HS-5 (cell line): Measurements from ENCODE around the gene CTAGE1.
"Not testable (repeated sequence)": the region's sequence is repeated elsewhere in the genome, so short reads cannot be mapped to it uniquely, and the experiment has no call there.

Experiments
- DNase-seq: peaks from one replicate; pipeline ENCODE4 v3.0.0-alpha.2; 2012; ENCODE audit warnings: low read depth

The CTAGE1 gene

DNA sequence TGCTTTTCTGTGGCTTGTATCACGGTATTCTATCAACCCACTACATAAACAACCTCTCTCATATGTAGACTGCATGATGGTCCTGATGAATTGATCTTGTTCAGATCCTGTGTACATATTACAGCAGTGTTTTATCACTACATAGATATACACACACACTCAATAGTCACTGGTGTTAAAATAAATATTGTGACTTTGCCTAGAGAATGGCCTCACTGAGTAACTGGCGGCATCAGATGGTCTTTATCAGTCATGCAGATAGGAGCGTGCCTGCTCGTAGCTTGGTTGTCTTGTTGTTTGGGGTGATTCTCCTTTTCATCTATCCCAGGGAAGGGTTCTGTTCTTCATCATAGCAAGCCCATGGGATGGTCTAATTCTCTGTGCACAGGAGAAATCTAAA lies 18.4 kb upstream of the CTAGE1 start:
- DNase-seq: no peak

- peak; percentile 67 for DNase-seq
Observed at GRCh38 chr18:22434973-22435608, 17.4 kb upstream of the CTAGE1 start.

- DNase-seq: no peak
Observed at GRCh38 chr18:22433956-22434355, 16.2 kb upstream of the CTAGE1 start.

- peak; percentile 90 for DNase-seq
Observed at GRCh38 chr18:22432657-22433137, 15.0 kb upstream of the CTAGE1 start.

DNA sequence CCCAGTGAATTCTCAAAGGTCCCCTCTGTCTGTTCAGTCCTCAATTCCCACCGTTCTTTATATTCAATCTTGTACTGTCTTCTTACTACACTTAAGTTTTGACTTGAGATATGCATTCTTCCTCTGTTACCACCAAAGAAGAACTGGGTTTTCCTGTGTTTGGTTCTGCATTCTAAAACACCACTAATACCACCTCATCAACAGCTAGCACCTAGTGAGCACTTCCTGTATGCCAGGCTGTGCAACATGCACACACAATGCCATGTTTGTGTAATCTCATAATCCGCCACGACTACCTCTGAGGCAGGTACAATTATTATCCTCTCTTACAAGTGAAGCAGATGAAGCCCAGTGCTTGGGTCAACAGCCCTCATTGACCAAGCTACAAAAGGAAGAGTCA lies 11.8 kb upstream of the CTAGE1 start:
- no peak for DNase-seq

DNA sequence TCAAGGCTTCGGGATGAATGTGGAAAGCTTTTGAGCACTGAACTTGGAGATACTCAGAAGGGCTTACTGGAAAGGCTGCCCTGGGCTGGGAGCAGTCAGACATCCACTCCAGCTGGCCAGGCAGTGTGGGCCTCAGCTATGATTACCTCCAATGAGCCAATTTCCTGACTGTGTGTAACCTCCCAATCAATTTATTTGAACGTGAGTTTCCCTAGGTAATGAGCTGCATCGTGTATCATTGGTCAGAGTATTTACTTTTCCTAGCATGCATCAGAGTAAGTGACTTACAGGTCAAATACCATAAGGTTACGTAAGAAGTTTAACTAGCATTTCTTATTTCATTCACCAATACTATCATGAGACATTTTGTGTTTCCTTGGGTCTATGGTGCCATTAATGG lies 11.0 kb upstream of the CTAGE1 start:
- DNase-seq: peak; percentile 60

DNA sequence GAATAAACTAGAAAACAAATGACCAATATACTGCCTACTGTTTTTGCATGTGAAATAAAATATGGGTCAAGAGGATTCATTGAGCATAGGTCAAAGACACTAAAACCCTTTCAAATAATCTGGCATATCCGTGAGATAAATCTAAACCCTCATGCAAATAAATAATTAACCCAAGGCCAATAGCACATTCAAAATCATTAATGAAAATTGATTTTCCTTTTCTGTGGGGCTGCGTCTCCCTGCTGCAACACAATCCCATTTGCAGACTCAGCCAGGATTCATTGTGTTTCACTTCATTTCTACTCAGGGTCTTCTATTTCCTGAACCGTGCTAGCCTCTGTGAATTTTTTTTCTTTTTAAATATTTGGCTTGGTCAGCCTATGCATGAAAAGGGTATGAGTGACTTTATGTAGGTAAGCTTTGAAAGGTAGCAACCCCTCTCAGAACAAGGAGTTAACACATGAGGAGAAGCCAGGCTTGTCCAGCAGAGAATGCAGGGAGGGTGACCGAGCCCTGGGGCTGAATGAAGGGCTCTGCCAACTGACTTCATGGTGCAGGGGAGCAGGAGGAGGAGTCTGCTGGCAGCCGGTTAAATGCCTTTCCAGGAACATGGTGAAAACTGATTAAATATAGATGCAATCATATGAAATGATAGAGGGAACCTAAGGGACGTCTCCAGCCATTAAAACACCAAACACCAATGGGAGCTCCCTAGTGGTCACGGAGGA lies 10.3 kb upstream of the CTAGE1 start:
- no peak for DNase-seq

GRCh38 chr18:22424565-22424963 lies 6.8 kb upstream of the CTAGE1 start:
- no peak for DNase-seq

DNA sequence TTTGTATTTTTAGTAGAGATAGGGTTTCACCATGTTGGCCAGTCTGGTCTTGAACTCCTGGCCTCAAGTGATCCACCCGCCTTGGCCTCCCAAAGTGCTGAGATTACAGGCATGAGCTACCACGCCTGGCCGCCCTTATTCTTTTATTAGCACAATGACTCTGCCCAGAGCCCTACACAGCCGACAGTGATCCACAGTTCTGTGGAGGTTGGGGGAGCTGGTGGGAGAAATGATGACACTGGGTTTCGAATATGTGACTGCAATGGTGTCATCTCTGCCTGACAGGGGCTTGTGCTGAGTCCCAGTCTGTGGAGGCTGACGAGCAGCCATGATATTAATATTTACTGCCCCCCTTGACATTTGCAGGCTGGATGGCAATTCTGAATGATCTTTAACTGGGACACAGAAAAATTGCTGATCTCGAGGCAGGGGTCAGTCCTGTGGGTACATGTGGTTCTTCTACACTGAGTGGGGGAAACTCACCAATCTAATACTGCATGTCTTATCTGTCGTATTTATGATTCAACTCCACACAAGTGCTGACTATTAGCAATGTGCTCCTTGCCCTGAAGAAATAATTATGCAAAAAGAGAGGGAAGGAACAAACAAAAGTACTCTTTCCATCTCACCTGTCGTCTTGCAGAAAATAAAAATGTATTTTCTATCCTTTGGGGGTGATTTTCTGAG lies 6.3 kb upstream of the CTAGE1 start:
- no peak for DNase-seq

- no peak for DNase-seq
Observed at GRCh38 chr18:22422909-22423548, 5.3 kb upstream of the CTAGE1 start.

GRCh38 chr18:22420652-22421051 lies 2.9 kb upstream of the CTAGE1 start:
- no peak for DNase-seq

GRCh38 chr18:22412176-22412911 lies 5.4 kb downstream of the CTAGE1 start:
- no peak for DNase-seq

- DNase-seq: no peak
Observed at GRCh38 chr18:22411446-22411845, 6.3 kb downstream of the CTAGE1 start.

DNA sequence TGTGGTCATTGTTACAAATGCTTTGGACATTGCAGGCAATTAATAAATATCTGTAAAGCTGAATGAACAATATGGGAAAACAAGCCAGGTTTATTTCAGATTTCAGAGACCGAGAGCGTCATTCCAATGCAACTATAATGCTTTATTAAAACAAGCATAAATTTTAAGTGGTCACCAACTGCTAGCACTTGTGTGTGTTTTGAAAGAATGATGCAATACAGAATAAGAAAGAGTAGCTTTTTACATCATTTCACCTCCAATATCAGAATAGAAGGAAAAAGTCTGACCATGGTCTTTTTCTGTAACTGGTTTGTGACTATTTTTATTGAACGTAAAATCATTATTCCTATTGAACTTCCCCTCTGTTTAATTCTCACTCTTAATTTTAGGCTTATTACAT lies 7.6 kb downstream of the CTAGE1 start:
- no peak for DNase-seq

- no peak for DNase-seq
Observed at GRCh38 chr18:22409445-22409844, 8.3 kb downstream of the CTAGE1 start.

DNA sequence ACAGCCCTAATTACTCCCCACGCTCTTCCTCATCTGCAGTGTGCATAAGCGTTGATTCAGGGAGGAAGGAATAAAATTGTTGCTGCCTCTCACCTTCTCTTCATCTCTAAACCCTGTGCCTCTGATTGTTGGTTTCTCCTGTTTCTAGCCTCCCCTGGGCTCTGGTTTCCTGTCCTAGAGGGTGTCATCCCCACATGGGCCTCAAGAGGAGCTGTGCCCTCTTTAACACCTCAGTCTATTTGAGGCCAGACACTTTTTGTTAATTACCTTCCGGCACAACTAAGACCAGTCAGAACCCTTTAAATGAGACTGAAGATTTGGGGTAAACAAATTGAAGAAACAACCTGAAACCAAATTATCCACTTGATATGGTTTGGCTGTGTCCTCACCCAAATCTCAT lies 9.7 kb downstream of the CTAGE1 start:
- DNase-seq: no peak

GRCh38 chr18:22405142-22405541 lies 12.6 kb downstream of the CTAGE1 start:
- DNase-seq: no peak

DNA sequence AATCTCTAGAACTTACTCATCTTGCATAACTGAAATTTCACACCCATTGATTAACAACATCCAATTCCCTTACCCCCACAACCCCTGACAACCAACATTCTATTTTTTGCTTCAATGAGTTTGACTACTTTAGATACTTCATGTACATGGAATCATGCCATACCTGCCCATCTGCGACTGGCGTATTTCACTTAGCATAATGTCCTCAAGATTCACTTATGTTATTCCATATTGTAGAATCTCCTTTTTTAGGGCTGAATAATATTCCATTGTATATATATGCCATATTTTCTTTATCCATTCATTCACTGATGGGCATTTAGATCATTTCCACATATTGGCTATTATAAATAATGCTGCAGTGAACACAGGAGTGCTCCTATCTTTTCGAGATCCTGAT lies 13.8 kb downstream of the CTAGE1 start:
- DNase-seq: no peak

DNA sequence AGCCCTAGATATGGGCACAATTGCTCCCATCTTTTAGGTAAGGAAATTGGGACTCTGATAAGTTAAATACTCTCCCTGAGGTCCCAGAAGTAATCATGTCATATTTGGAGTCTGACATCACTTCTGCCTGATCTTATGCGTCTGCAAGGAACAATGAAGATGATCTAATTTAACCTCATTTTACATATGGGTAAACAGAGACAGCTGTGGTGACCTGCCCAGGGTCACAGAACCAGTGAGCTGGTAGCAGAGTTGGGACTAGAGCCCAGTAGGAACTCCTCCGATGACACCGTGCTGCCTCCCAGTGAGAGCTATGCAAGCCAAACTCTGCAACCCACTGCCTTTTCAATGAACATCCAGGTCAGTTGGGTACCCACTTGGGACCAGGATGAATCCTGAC lies 17.8 kb downstream of the CTAGE1 start:
- DNase-seq: peak; percentile 30

DNA sequence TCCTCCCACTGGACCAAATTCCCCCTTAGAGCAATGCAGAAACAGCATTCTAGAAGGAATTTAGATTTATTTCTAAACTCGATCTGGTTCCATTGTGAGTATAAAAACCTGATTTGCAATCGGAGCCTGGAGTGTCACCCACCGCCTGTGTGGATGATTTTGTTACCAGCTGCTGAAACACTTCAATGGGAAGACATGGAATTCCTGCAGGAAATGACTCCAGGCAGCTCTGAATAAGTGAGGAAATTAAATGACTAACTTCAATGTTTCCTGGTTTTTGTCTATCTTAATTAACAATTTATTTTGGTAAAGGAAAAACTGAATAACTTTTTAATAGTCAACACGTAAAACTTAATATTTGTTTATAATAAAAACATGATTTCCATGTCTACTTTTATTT lies 19.3 kb downstream of the CTAGE1 start:
- no peak for DNase-seq

GRCh38 chr18:22394428-22394827 lies 23.3 kb downstream of the CTAGE1 start:
- no peak for DNase-seq

GRCh38 chr18:22393164-22393563 lies 24.6 kb downstream of the CTAGE1 start:
- not testable (repeated sequence) for DNase-seq
